Sigmoid colon (tissue), 4 donors: ENCODE results near the gene LPP.

ENCODE experiments used
- CTCF ChIP-seq, 4 experiments: fragments of 450-650 bp in 3 of 4; fragments of 200-600 bp in 1 of 4; IDR thresholded peaks; one replicate each; pipeline ENCODE4 v1.5.1; 2016 to 2019; ENCODE audit warnings: antibody characterized with exemption in 4 of 4, mild to moderate bottlenecking in 3 of 4, moderate library complexity in 2 of 4
- EP300 ChIP-seq, 4 donors: sonication (generic); formaldehyde crosslinking; IDR thresholded peaks; one replicate each; pipeline ENCODE4 v1.6.1; 2017; ENCODE audit warnings: antibody characterized with exemption in 4 of 4

GRCh38 chr3:188158731-188159310, 4.9 kb downstream of the LPP start:
- no peak for TF ChIP-seq CTCF (IDR thresholded peaks at IDR 0.05)
- TF ChIP-seq EP300 (IDR thresholded peaks at IDR 0.05) = no peak
